Endothelial cell of umbilical vein (primary cell): ENCODE results near the gene ABHD17A. TPM values are rescaled to one million over a fixed set of nuclear protein-coding genes. Genes with fewer than 3 reads are reported as not detected.
"Not testable (repeated sequence)": the region's sequence is repeated elsewhere in the genome, so short reads cannot be mapped to it uniquely, and the experiment has no call there.

Experiments used
- BruUV-seq: library from RNA; stranded (reverse); fragments of 400-500 nt; replicated peaks from 2 replicates; lab custom pipeline; 2021; lab: Mats Ljungman, UMichigan
- CTCF ChIA-PET: fragments of 300-600, 350-600 bp; sonication (Branson Sonifier 250); formaldehyde crosslinking; loops from one replicate; lab custom pipeline; 2021; ENCODE audit warnings: antibody characterized with exemption, inconsistent platforms; lab: Charles Lee
- POLR2A ChIA-PET: fragments of 300-600, 350-600 bp; sonication (Branson Sonifier 250); formaldehyde crosslinking; loops from one replicate; lab custom pipeline; 2021; ENCODE audit warnings: antibody characterized with exemption, inconsistent platforms; lab: Charles Lee
- DNase-seq: peaks from one replicate; pipeline ENCODE4 v3.0.0-alpha.2; 2011; ENCODE audit warnings: low read depth, low spot score
- FAIRE-seq: peaks from 2 replicates; lab custom pipeline; 2011; peaks lifted over from hg19 to GRCh38; lab: Jason Lieb, UNC
- H2AFZ ChIP-seq: 2 replicates; pipeline ENCODE4 v1.6.0; 2012; ENCODE audit warnings: low read depth, low read length, control low read depth, inconsistent platforms
- H3K27ac ChIP-seq: 2 replicates; pipeline ENCODE4 v1.5.1; 2011; ENCODE audit warnings: low read depth, mild to moderate bottlenecking, control low read depth, low read length, moderate library complexity; ENCODE audit not compliant: insufficient read depth
- H3K27me3 ChIP-seq, 2 experiments: 2 replicates each; pipeline versions ENCODE4 v1.6.0 to v1.6.1; 2011; ENCODE audit warnings: low read length in 2 of 2, mixed read lengths in 1 of 2; ENCODE audit not compliant: control insufficient read depth in 2 of 2, insufficient read depth in 2 of 2
- H3K36me3 ChIP-seq, 2 experiments: 2 replicates in 1 of 2; 3 replicates in 1 of 2; pipeline ENCODE4 v1.5.1; 2011; ENCODE audit warnings: low read length in 2 of 2, mild to moderate bottlenecking in 1 of 2, moderate library complexity in 1 of 2; ENCODE audit not compliant: control insufficient read depth in 2 of 2, insufficient read depth in 2 of 2; ENCODE audit errors: extremely low read depth in 1 of 2
- H3K4me1 ChIP-seq: 3 replicates; pipeline ENCODE4 v1.5.1; 2011; ENCODE audit warnings: mild to moderate bottlenecking, low read length; ENCODE audit not compliant: control insufficient read depth, insufficient read depth; ENCODE audit errors: extremely low read depth
- H3K4me2 ChIP-seq: 2 replicates; pipeline ENCODE4 v1.6.1; 2011; ENCODE audit warnings: low read length, control low read depth, mixed read lengths; ENCODE audit not compliant: insufficient read depth
- H3K4me3 ChIP-seq, 3 experiments: fragments of 200-600 bp in 1 of 3; sonication (generic), shearing (Covaris generic) in 1 of 3; replicated peaks in 1 of 3; 2 replicates each; pipeline ENCODE4 v1.5.1; 2011 to 2016; ENCODE audit warnings: control low read depth in 3 of 3, low read length in 3 of 3, mild to moderate bottlenecking in 2 of 3, inconsistent platforms in 1 of 3, low read depth in 1 of 3, moderate library complexity in 1 of 3; ENCODE audit not compliant: insufficient read depth in 1 of 3
- H3K79me2 ChIP-seq: 2 replicates; pipeline ENCODE4 v1.6.0; 2012; ENCODE audit warnings: low read length, inconsistent platforms; ENCODE audit not compliant: control insufficient read depth, insufficient read depth
- H3K9ac ChIP-seq: replicated peaks from 2 replicates; pipeline ENCODE3; 2011; ENCODE audit warnings: low read length, control low read depth; ENCODE audit not compliant: insufficient read depth; ENCODE audit errors: extremely low read depth
- H3K9me1 ChIP-seq: replicated peaks from 3 replicates; pipeline ENCODE4 v1.6.0; 2011; ENCODE audit warnings: mild to moderate bottlenecking, low read length; ENCODE audit not compliant: control insufficient read depth, insufficient read depth; ENCODE audit errors: extremely low read depth
- H3K9me3 ChIP-seq: replicated peaks from 2 replicates; pipeline ENCODE4 v1.5.1; 2012; ENCODE audit warnings: low read length, inconsistent platforms; ENCODE audit not compliant: control insufficient read depth, insufficient read depth
- H4K20me1 ChIP-seq: replicated peaks from 2 replicates; pipeline ENCODE3; 2011; ENCODE audit warnings: mild to moderate bottlenecking, low read length; ENCODE audit not compliant: control insufficient read depth, insufficient read depth; ENCODE audit errors: extremely low read depth
- EZH2 ChIP-seq: IDR thresholded peaks from 2 replicates; pipeline ENCODE4 v1.6.1; 2012; ENCODE audit warnings: borderline replicate concordance, low read depth, mild to moderate bottlenecking, moderate library complexity, low read length, inconsistent platforms; ENCODE audit not compliant: severe bottlenecking
- FOS ChIP-seq: IDR thresholded peaks from 2 replicates; pipeline ENCODE4 v1.6.1; 2011; ENCODE audit warnings: mild to moderate bottlenecking, low read length, moderate library complexity, borderline replicate concordance; ENCODE audit not compliant: insufficient read depth
- GATA2 ChIP-seq: IDR thresholded peaks from 2 replicates; pipeline ENCODE4 v1.7.0; 2011; ENCODE audit warnings: low read depth, mild to moderate bottlenecking, moderate library complexity, mixed read lengths, low read length; ENCODE audit not compliant: insufficient read length, insufficient read depth
- JUN ChIP-seq: IDR thresholded peaks from 2 replicates; pipeline ENCODE4 v1.6.1; 2011; ENCODE audit warnings: borderline replicate concordance, low read depth; ENCODE audit not compliant: insufficient read length, insufficient read depth
- MAX ChIP-seq: IDR thresholded peaks from 2 replicates; pipeline ENCODE4 v1.6.1; 2011; ENCODE audit not compliant: insufficient read depth, insufficient read length
- MYC ChIP-seq: IDR thresholded peaks from one replicate; pipeline ENCODE4 v1.6.1; 2011; ENCODE audit warnings: mild to moderate bottlenecking, low read depth, low read length
- POLR2A ChIP-seq: IDR thresholded peaks from 2 replicates; pipeline ENCODE4 v1.6.1; 2012; ENCODE audit warnings: low read depth, mild to moderate bottlenecking, control low read depth, low read length
- POLR2AphosphoS5 ChIP-seq: IDR thresholded peaks from 2 replicates; pipeline ENCODE4 v1.6.1; 2012; ENCODE audit warnings: low read depth, mild to moderate bottlenecking, control low read depth, low read length, moderate library complexity; ENCODE audit not compliant: insufficient read depth
- dilution Hi-C: fragments of 300-500 bp; cut with MboI; formaldehyde crosslinking; loops from one replicate; pipeline ENCODE4 v1.15.0; 2019; ENCODE audit warnings: low sequenced_read_pairs; ENCODE audit not compliant: extremely low pct_ligation_motif_present
- intact Hi-C: fragments of 100-400 bp; cut with micrococcal nuclease; formaldehyde crosslinking; loops from one replicate; pipeline ENCODE4 v1.10.0; 2022
- polyA plus RNA-seq, 4 experiments: library from polyadenylated mRNA; depleted of rRNA in 3 of 4; stranded (reverse) in 3 of 4; unstranded in 1 of 4; fragments of >200 nt; gene quantifications; 2 replicates each; pipeline versions ENCODE4 v1.2.1 to v1.2.3, GENCODE V29; 2011 to 2012; ENCODE audit warnings: missing spikeins in 1 of 4
- total RNA-seq: library from RNA; stranded (reverse); gene quantifications from 2 replicates; pipeline ENCODE4 v1.2.3, GENCODE V29; 2021
- TF ChIP-seq, protein P1 (sequence below), 2 donors: IDR thresholded peaks; 1 replicate in 1 of 2; 2 replicates in 1 of 2; pipeline ENCODE4 v1.5.1; 2011; ENCODE audit warnings: low read length in 2 of 2, mild to moderate bottlenecking in 2 of 2, moderate library complexity in 2 of 2, control low read depth in 1 of 2, inconsistent platforms in 1 of 2, low read depth in 1 of 2; ENCODE audit not compliant: insufficient read depth in 1 of 2; ENCODE audit errors: extremely low read depth in 1 of 2

ABHD17A gene
- total and polyA plus RNA-seq, 2 donors (not counting 3 experiments of a cell fraction or from before 2014, with no cell fraction given) = 89.8 to 143 TPM

- CTCF ChIA-PET = interaction anchor here (0.9 kb wide), 1 partner anchor 22 kb away, joined by 3 read pairs; no protein-coding TSS in a partner anchor
- dilution Hi-C loops (no loop called here), intact Hi-C loops (no loop called here)
- no peaks in the 10 kb centered on the region for H3K9me3 ChIP-seq
- H3K27me3 ChIP-seq = no peaks in the 10 kb centered on the region
- H3K36me3 ChIP-seq = no peaks in the 10 kb centered on the region
- BruUV-seq = no TSS peak
- no peak overlapping the region for H3K27ac ChIP-seq
- no peaks in the 10 kb centered on the region for H4K20me1 ChIP-seq
- H3K9ac ChIP-seq = no peak overlapping the region
- H3K4me3 ChIP-seq = no peak overlapping the region
- no peak overlapping the region for H2AFZ ChIP-seq
- FAIRE-seq (no peak), DNase-seq (no peak)
- peaks cover 12% of the 10 kb centered on the region for H3K4me1 ChIP-seq
- TF ChIP-seq JUN (no peak), FOS (no peak), MAX (no peak), POLR2A (no peak), EZH2 (no peak), GATA2 (no peak), MYC (no peak), POLR2AphosphoS5 (no peak)
- TF ChIP-seq, protein P1, sequence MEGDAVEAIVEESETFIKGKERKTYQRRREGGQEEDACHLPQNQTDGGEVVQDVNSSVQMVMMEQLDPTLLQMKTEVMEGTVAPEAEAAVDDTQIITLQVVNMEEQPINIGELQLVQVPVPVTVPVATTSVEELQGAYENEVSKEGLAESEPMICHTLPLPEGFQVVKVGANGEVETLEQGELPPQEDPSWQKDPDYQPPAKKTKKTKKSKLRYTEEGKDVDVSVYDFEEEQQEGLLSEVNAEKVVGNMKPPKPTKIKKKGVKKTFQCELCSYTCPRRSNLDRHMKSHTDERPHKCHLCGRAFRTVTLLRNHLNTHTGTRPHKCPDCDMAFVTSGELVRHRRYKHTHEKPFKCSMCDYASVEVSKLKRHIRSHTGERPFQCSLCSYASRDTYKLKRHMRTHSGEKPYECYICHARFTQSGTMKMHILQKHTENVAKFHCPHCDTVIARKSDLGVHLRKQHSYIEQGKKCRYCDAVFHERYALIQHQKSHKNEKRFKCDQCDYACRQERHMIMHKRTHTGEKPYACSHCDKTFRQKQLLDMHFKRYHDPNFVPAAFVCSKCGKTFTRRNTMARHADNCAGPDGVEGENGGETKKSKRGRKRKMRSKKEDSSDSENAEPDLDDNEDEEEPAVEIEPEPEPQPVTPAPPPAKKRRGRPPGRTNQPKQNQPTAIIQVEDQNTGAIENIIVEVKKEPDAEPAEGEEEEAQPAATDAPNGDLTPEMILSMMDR (IDR thresholded peaks at IDR 0.05; ENCODE audit: extremely low read depth in 1 of 2, insufficient read depth in 1 of 2, low read depth in 1 of 2, low read length in 2 of 2) = no peak
- H3K79me2 ChIP-seq = peaks cover 17% of the 10 kb centered on the region
- POLR2A ChIA-PET = no interaction called here
- H3K9me1 ChIP-seq = no peaks in the 10 kb centered on the region
- no peak overlapping the region for H3K4me2 ChIP-seq
Measured at GRCh38 chr19:1888385-1888784, 3.1 kb upstream of the ABHD17A start.

DNA sequence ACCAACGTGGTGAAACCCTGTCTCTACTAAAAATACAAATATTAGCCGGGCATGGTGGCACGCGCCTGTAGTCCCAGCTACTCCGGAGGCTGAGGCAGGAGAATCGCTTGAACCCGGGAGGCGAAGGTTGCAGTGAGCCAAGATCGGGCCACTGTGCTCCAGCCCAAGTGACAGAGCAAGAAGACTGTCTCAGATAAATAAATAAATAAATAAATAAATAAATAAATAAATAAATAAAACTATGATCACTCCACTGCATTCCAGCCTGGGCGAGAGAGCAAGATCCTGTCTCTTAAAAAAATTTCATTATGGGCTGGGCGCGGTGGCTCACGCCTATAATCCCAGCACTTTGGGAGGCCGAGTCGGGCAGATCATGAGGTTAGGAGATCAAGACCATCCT, 1.1 kb upstream of the ABHD17A start:
- BruUV-seq, POLR2A ChIA-PET, DNase-seq, CTCF ChIA-PET, H3K4me2 ChIP-seq, FAIRE-seq, H3K27me3 ChIP-seq, H2AFZ ChIP-seq, H3K9ac ChIP-seq, dilution Hi-C loops, H3K4me3 ChIP-seq, H3K9me1 ChIP-seq, H3K36me3 ChIP-seq, H3K9me3 ChIP-seq, intact Hi-C loops, H4K20me1 ChIP-seq, H3K27ac ChIP-seq: not testable (repeated sequence)
- Histone ChIP-seq H3K79me2 (peaks cover 35% of the 10 kb centered on the region), H3K4me1 (peaks cover 27% of the 10 kb centered on the region)
